ENCODE measurements around the gene IL6. TPM values are rescaled to one million over a fixed set of nuclear protein-coding genes. Genes with fewer than 3 reads are reported as not detected.

Gene IL6
- total RNA-seq, 2 donors from 2014 or later, result 0.64 to 0.88 TPM

- WGBS, 2 experiments (ENCODE audit: insufficient coverage in 1 of 2, insufficient read length in 1 of 2), result 69% methylated on average over 2 of the region's 2 CpGs; no CpG with 5 or more reads in 1 of the 2 experiments
- Mint-ChIP-seq H3K36me3 (ENCODE audit: low read depth) (no peaks in the 10 kb centered on the region), H3K4me3 (no peak overlapping the region), H3K4me1 (peaks cover 67% of the 10 kb centered on the region), H3K27ac (no peak overlapping the region), H3K27me3 (ENCODE audit: insufficient read depth) (no peaks in the 10 kb centered on the region), H3K9me3 (no peaks in the 10 kb centered on the region)
- TF ChIP-seq CTCF (conservative IDR thresholded peaks at IDR 0.05), result no peak
- Histone ChIP-seq H3K9me3 (ENCODE audit: control insufficient read depth, low read length) (no peaks in the 10 kb centered on the region), H3K4me1 (ENCODE audit: control insufficient read depth, insufficient read depth, low read length) (peaks cover 13% of the 10 kb centered on the region), H3K27me3 (ENCODE audit: control insufficient read depth, insufficient read depth, low read length, poor library complexity, severe bottlenecking) (no peaks in the 10 kb centered on the region), H3K9ac (ENCODE audit: extremely low read depth, low read length, poor library complexity, severe bottlenecking) (no peak overlapping the region), H3K27ac (ENCODE audit: low read depth, low read length) (no peak overlapping the region), H3K36me3 (ENCODE audit: control insufficient read depth, insufficient read depth, low read length) (no peaks in the 10 kb centered on the region), H3K4me3 (ENCODE audit: low read length) (no peak overlapping the region)
- no peak for DNase-seq
These were observed 3.8 kb upstream of the IL6 start for GRCh38 chr7:22723181-22723601.

GRCh38 chr7:22723637-22724036, 3.4 kb upstream of the IL6 start:
- Histone ChIP-seq H3K9ac (ENCODE audit: extremely low read depth, low read length, poor library complexity, severe bottlenecking) (no peak overlapping the region), H3K27ac (ENCODE audit: low read depth, low read length) (no peak overlapping the region), H3K4me1 (ENCODE audit: control insufficient read depth, insufficient read depth, low read length) (peaks cover 13% of the 10 kb centered on the region), H3K9me3 (ENCODE audit: control insufficient read depth, low read length) (no peaks in the 10 kb centered on the region), H3K27me3 (ENCODE audit: control insufficient read depth, insufficient read depth, low read length, poor library complexity, severe bottlenecking) (no peaks in the 10 kb centered on the region), H3K36me3 (ENCODE audit: control insufficient read depth, insufficient read depth, low read length) (no peaks in the 10 kb centered on the region), H3K4me3 (ENCODE audit: low read length) (no peak overlapping the region)
- Mint-ChIP-seq H3K4me1 (peaks cover 68% of the 10 kb centered on the region), H3K4me3 (no peak overlapping the region), H3K27ac (no peak overlapping the region), H3K27me3 (ENCODE audit: insufficient read depth) (no peaks in the 10 kb centered on the region), H3K9me3 (no peaks in the 10 kb centered on the region), H3K36me3 (ENCODE audit: low read depth) (no peaks in the 10 kb centered on the region)
- no peak for DNase-seq
- 78 to 97% methylated on average over 1 to 4 of the region's 4 CpGs for WGBS, 2 experiments (ENCODE audit: insufficient coverage in 1 of 2, insufficient read length in 1 of 2)
- no peak for TF ChIP-seq CTCF (conservative IDR thresholded peaks at IDR 0.05)

- WGBS, 2 experiments (ENCODE audit: insufficient coverage in 1 of 2, insufficient read length in 1 of 2), result 96 to 100% methylated on average over 6 of the region's 6 CpGs
- no peak for DNase-seq
- H3K27me3 Mint-ChIP-seq (ENCODE audit: insufficient read depth), result no peaks in the 10 kb centered on the region
These were observed 2.1 kb upstream of the IL6 start for GRCh38 chr7:22724861-22725260.

More at GRCh38 chr7:22724861-22725260, 2.1 kb upstream of the IL6 start:
- no peak overlapping the region for H3K4me3 ChIP-seq (ENCODE audit: low read length)
- H3K9ac ChIP-seq (ENCODE audit: extremely low read depth, low read length, poor library complexity, severe bottlenecking), result no peak overlapping the region
- H3K9me3 Mint-ChIP-seq, result no peaks in the 10 kb centered on the region
- no peaks in the 10 kb centered on the region for H3K36me3 ChIP-seq (ENCODE audit: control insufficient read depth, insufficient read depth, low read length)
- no peaks in the 10 kb centered on the region for H3K9me3 ChIP-seq (ENCODE audit: control insufficient read depth, low read length)
- H3K27me3 ChIP-seq (ENCODE audit: control insufficient read depth, insufficient read depth, low read length, poor library complexity, severe bottlenecking), result no peaks in the 10 kb centered on the region
- no peak overlapping the region for H3K27ac ChIP-seq (ENCODE audit: low read depth, low read length)
- H3K27ac Mint-ChIP-seq, result no peak overlapping the region
- peaks cover 58% of the 10 kb centered on the region for H3K4me1 Mint-ChIP-seq
- H3K4me3 Mint-ChIP-seq, result no peak overlapping the region
- no peaks in the 10 kb centered on the region for H3K36me3 Mint-ChIP-seq (ENCODE audit: low read depth)
- TF ChIP-seq CTCF (conservative IDR thresholded peaks at IDR 0.05), result no peak
- peaks cover 8% of the 10 kb centered on the region for H3K4me1 ChIP-seq (ENCODE audit: control insufficient read depth, insufficient read depth, low read length)

Data from endodermal cell (in vitro differentiated cells).